Eye (tissue), 1 donor: Measurements from ENCODE around the gene CD47.

ENCODE experiments used
- DNase-seq: peaks from one replicate; pipeline ENCODE4 v3.0.0-alpha.2; 2015

The CD47 gene

DNA sequence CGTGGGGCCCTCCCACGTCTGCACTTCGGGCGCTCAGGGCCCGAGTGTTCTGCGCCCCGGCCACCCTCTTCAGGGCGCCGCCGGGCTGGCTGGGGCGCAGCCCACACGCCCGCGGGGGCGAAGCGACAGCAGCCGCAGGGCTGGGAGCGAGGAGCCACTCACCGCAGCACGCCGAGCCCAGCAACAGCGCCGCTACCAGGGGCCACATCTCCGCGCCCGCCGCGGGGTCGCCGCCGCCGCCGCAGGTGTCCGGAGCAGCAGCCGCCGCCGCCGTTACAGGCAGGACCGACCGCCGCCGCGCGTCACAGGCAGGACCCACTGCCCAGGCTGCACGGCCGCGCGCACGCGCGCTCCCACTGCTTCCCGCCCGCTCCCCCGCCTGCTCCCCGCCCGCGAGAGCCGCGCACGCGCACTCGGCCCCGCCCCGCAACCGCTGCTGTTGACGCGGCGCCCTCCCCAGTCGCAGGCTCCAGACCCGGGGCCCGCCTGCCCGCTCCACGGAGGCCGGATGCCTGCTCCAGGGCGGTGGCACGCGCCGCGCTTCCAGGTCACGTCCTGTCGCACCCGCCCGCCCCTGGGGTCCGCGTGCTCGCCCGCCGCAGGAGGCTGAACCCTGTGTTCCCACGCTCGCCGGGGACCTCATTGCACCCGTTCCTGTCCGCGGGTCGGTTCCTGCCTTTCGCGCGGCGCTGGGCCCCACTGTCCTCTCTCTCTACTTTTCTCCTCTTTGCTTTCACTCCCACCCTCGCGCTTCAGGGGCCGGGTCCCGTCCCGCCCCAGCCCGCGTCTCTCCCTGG, at the start of gene CD47:
Gene CD47 (minus strand): TSS at position 331 of the 797 bp plus-strand sequence. CDS start 123 bp downstream, at position 208.
- DNase-seq, result peak; percentile 96

DNA sequence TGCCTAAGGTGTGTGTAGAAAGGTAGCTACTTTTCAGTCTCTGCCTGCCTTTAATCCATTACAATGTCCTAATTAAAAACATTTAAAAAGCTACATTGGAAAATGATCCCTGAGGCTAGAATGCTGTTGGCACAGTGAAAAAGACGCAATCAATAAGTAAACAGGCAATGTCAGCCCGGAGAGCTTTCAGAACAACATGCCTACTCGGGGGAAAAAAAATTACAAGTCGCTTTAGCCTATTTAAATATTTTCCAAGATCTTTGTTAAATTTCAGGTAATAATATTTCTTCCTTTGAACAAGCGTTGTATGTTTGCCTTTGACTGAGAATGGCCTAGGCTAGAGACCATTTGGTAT, 46.6 kb upstream of the CD47 start:
- no peak for DNase-seq

DNA sequence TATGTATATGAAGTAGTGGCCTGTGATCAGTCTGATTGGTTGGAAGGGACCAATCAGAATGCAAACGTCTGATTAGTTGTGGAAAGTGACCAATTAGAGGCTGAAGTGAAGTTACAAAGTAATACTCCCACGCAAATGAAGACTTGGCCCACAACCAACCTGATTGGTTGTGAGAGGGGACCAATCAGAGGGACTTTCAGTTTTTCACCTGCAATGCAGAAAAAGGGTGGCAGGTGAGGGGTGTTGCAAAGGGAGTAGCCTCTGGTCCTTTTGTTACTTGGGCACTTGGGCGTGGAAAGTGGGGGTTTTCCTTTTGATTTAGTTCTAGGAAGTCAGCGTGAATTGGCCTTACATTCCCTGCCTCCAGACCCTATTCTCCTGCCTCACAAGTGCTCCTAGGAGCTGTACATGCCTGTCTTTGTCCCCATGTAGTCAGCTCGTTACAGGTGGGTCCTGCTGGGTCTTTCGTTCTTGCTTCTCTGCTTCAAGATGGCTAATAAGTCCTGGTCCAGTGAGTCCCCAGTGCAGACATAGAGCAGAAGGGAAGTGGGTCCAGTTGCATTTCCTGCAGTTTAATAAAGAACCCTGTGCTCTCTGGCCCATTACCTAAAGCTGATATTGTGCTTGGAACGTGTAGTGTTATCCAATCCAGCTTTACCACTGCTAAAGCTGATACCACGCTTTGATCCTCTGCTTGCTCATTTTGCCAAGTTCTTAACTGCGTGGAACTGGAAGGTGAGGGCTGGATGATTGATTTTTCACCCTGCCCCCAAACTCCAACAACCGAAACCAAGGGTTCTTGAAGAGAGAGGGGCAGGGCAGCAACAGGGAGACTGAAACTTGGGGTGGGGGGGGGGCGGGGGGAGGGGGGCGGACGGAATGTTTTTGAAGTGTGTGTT, 46.0 kb upstream of the CD47 start:
- no peak for DNase-seq

DNA sequence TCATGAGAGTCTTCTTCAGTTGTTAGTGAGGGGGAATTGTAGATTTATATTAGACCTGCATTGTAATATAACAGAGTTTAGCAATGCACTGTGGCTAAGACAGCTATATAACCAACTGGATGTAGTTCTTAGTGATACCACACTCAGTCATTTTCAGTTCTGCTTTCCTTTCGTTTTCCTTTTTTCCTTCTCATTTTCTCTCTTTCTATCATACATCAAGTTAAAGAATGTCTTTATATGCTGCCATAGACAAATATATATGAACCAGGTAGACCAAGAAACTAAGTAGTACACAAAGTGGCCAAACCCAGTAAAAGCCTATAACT, 43.7 kb upstream of the CD47 start:
- no peak for DNase-seq

DNA sequence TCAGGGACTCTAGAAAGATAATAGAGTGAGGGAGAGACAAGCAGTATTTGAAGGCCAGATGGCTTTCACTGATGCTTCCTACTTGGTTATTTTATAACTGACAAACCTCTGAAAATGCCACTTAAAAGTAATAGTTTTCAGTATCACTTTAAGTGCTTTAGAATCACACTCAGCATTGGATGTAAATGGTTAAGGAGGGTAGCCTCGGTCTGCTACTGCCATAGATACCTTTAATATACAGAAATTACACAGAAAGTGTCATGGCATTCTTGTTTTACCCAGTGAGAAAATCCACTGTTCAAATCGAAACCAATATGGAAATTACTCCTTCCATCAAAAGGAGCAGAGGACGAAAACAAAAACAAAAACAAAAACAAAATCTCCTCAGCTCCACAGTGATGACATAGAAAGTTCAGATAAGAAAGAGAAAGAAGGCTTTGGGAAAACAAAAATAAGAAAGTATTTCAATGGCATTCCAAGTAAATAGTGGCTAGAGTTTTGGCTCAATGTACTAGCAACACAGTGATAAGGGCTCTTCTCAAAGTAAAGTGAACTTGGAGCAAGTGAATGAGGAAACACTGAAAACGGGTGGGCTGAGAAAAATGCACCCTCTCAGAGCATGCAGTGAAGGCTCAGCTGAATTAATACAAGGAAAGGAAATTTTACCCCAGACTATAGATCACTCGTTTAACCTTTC, 43.2 kb upstream of the CD47 start:
- no peak for DNase-seq

DNA sequence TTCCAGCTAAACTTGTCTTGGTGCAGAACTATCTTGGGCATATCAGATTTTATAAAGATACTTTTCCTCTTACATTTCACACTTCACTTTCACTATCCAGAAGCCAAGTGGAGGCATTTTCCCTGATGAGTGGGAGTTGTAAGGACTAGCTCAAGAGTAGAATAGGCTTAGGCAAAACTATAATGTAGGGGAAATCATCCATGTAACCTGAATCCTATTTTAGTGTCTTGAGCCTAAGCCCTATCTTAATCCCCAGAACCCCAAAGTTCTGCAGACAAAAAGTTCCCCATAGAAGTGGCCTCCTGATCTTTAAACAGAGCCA, 42.2 kb upstream of the CD47 start:
- no peak for DNase-seq

DNA sequence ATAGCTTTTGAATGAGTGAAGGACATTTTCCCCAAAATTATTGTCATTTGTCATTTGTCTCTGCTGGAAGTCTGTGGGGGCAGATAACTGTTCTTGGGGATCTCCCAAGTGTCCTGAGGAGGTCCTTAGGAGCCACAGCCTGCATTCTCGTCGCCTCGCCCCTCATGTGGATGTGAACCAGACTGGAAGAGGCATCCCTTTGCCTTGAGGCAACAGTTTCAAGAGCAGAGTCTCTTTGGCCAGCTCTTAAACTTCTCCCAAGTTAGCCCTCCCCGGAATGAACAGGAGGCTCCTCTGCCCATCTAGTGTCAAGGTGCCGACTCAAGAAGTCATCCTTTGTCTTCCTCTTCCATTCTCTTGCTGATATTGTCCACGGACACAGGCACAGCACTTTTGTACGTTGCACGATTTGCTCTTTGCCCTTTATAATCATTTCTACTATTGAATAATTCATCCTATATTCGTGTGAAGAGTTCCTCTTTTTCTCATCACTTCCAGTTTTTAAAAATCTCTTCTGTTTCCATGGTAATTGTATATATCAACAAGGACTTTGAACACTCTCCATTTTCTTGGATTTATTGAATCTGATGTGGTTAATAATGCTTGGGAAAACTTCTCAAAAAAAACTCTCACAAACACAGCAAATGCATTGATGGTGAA, 40.8 kb upstream of the CD47 start:
- no peak for DNase-seq

DNA sequence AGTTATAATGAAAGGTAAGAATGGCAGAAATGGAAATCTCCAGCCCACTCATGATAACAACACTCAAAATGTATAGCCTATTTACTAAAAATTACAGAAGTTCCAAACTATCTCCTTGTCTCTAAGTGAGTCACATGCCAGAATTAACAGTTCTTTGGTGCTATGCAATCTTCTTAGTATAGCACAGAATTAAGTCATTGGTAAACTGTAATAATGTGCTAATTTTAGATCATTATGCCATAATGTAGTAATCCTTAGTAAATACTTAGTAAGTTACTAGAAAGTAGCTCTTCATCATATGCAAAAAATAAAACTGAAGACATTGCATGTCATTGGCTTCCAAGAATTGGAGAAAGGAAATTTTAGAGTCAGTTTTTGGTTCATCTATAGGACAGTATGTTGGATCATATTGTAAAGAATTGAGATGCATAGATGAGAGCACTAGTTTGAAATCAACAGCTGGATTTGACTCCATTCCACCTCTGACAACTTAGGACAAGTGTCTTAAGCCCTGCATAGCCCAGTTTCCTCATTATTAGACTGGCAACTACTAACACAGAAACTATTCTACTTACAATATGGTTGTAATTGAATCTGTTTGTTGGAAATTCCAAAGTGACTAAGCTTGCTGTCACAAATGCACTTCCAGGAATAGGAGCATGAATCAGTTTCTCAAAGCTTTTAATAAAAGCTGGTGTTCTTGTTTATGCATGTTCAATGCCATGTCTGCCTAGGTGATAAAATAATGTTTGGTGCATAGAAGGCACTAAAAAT, 40.1 kb upstream of the CD47 start:
- DNase-seq, result peak; percentile 10

DNA sequence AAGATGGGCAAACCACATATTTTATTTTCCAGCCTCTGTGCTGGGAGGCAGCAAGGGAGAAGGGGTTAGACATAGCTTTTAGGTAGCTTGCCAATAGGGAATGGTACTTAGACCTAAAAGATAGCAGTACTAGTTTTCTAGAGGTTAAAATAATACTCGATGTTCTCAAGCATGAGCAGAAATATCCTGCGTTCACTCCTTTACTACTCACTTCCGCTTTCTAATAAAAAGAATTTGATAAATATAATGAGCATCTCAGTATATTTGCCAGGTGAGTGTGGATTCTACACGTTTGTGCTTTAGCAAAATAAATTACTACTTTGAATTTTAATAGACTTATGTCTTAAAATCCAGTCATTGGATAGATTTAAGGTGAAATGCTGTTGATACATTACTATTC, 39.4 kb upstream of the CD47 start:
- DNase-seq, result no peak

DNA sequence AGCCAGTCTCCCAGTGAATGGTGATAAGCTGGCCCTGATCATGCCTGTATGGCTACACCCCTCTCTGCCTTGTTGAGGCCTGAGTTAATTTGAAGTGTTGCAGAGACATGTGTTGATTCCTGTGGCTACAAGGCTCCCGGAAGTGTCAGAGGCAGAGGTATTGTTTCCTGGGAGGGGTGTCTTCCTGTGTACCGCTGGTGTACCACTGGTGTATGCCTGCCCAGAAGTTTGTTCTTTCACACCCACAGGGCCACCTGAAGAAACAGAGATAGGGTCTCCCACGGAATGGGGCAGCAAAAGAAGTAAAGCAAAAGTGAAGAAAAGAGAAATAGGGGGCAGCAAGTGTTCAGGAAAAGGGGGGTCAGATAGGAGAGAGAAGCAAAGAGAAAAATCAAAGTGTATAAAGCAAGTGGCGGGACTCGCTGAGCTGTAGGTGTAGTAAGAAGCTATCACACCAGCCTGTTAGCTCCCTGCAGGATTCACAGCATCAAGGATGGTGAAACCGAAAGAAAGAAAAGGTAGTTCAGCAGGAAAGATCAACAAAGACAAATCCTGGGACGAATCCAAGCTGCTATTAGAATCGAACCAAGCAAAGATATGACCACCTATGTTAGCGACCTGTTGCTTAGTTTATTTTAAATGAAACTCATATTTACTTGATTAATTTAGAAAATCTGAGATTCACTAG, 36.6 kb upstream of the CD47 start:
- no peak for DNase-seq

DNA sequence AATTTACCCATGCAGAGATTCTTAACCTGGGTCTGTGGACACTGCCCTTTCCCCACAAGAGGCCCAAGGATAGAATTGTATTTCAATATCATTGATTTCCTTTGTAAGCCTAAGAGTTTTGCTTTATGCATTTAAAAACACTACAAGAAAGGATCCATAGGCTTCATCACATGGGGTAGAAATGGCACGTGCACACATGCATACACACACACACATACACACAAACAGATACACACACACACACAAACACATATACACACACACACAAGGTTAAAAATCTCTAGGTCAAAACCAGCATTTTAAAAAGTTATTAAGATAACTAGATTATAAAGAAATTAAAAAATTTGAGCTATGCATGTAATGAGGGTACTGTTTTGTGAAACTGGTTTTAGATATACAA, 35.5 kb upstream of the CD47 start:
- no peak for DNase-seq

DNA sequence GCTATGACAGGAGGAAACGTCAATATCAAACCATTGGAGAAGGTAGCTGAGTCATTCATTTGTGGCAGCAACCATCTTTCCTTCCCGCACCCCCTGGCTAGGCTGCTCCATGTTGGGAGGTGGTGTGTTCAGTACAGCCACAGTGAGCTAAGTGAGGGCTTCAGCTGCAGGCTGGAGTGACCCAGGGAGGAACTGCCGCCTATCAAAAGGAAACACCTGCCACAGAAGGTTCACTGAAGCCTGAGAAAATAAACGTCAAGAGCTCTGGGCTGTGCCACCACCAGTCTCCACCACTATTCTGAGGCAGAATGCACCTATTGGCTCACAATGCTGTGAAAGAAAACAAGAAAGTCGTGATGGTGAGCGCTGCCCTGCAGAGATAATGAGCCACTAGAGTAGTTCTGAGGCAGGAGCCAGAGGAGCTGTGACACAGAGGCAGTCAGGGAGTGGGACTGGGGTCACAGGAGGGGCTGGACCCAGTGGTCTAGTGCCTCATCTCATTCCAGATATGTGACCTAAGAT, 34.8 kb upstream of the CD47 start:
- DNase-seq, result peak; percentile 44

DNA sequence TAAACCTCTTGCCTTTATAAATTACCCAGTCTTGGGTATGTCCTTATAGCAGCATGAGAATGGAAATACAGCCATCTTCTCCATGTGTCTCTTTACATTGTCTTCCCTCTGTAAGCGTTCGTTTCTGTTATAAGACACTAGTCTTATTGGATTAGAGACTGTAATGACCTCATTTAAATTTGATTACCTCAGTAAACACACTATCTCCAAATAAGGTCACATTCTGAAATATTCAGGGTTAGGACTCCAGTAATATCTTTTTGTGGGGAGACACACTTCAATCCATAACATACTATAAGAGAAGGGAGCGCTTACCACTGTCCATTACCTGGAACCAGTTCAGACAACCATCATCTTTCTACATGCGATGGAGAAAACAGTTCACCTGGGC, 34.3 kb upstream of the CD47 start:
- no peak for DNase-seq

DNA sequence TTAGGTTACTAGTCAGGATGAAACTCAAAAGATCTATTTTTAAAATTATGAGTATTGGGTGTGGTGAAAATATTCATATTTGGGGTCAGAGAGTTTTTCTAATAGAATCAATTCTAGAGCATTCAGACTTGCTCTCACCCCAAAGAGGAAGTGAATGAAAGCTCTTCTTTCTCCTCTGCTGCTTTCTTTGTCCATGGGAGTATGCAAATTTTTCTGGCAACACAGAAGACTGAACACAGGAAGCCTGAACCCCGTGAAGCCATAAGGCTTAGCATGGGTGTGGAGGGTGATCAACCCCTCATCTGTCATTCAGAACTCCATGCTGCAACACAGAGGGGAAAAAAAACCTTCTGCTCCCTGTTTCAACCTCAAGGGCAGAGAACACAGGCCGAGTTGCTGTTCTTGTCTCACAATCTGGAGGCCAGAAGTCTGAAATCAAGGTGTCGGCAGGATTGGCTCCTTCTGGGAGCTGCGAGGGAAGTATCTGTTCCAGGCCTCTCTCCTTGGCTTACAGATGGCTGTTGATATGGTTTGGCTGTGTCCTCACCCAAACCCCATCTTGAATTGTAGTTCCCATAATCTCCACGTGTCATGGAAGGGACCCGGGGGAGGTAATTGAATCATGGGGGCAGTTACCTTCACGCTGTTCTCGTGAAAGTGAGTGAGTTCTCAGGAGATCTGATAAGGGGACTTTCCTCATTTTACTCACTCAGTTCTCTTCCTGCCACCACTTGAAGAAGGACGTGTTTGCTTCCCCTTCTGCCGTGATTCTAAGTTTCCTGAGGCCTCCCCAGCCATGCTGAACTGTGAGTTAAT, 33.7 kb upstream of the CD47 start:
- DNase-seq, result no peak

DNA sequence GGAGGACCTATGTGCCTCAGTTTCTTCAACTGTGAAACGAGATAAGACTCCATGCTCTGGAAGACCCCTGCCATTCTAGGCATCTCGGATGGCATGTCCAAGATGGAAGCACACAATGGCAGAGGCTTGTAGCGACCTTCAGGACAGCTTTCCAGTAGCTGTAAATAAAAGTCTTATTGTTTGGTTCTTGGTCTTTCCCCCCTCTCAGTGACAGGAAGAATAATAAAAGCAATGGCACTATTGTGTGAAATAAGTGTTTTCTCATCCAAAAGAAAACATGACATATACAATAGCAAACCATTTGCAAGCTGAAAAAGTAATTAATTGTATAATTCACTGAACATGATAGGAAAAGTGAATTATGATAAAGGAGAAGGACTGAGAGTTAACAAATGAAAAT, 32.5 kb upstream of the CD47 start:
- DNase-seq, result no peak

DNA sequence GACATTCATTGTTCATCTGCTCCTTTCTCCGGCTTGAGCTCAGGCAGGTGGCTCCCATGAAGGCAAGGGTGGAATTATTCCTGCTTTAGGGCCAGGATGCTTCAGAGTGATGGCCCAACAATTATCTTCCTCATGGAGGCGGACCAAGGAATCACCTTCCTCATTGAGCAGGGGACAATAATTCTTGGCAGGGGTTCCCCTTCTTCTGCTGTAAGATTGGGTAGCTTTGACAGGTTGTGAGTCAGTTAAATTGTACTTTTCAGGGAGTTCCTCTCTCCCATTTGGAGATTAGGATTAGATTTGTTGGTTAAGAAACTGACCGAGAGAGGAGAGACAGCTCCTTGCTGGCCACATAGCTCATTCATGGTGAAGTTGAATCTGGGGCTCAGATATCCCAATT, 31.4 kb upstream of the CD47 start:
- DNase-seq, result peak; percentile 37

DNA sequence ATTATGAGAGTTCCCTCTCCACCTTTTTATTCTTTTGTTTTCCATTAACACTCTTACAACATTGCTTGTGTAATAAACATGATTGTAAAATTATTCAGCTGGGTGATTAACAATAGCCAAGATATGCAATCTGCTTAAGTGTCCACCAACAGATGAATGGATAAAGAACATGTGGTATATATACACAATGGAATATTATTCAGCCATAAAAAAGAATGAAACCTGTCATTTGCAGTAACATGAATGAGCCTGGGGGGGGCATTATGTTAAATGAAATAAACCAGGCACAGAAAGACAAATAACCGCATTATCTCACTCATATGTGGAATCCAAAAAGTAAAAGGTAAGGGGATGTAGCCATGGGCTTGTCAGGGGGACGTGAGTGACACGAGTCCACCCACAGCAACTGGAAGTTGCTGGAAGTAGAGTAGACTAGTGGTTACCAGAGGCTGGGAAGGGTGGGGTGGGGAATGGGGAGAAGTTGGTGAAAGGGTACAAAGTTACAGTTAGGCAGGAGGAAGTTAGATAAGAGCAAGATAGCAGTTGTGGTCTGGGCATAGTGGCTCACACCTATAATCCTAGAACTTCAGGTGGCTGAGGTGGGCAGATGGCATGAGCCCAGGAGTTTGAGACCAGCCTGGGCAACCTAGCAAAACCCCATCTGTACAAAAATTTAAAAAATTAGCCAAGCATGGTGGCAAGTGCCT, 28.7 kb upstream of the CD47 start:
- no peak for DNase-seq

DNA sequence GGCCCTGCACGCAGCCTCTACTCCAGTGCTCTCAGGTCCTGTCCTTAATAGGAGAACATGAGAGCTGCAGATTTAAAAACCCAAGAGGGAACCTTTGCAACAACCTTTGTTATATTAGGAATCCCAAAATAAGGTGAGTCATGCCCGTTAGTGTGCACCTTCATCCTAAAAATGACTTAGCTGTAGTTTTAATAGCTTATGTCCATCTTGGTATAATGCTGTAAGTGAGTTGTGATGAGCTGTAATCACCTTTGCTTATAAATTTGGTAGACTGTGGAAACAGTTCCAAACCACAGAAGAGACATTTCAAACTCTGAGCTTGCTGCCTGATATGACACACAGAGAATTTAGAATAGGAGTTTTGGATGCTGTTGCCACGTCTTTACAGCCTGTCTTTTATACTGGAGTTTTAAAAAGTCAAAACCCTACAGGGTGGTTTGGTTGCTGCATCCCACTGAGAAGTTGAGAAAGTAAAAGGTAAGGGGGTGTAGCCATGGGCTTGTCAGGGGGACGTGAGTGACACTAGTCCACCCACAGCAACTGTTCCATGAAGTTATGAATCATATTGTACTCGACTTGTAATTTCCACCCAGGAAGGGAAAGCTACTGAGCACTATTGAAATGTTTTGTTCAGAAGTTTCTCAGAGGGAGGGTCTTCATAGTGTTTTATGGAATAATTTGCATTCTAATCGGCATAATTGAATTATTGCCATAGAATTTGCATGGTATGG, 27.4 kb upstream of the CD47 start:
- DNase-seq, result no peak

DNA sequence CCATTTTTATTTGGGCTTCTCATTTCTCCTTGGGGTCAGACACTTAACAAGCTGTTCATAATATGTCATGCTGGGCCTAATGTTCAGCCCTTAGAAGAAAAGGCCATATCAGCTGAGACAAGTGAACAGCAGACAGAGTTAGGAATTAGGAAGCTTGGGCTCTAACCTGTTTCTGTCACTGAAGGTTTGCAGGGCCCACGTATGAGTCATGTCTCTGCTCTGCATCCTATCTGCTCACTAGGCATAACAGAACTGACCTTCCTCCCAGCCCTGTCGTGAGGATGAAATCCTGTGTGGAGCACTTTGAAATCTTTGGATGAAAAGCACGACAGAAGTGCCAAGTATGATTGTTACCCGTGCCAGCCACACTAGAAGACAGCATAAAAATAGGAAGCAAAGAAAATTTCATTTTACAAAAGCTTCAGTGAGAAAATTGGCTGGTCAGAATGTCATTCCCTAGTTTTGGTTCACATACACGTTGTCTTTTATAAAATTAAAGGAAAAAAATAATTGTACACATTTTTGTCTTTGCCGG, 26.5 kb upstream of the CD47 start:
- no peak for DNase-seq
